Liver (tissue), 9 donors: ENCODE measurements around the gene RNU6-1. TPM values are rescaled to one million over a fixed set of nuclear protein-coding genes. Genes with fewer than 3 reads are reported as not detected.

Source experiments
- DNase-seq: peaks from one replicate; pipeline ENCODE4 v3.0.0-alpha.2; 2017; ENCODE audit warnings: low spot score
- H3K27ac ChIP-seq, 2 donors: one replicate each; pipeline ENCODE4 v1.7.0; 2013; ENCODE audit warnings: inconsistent platforms in 2 of 2, low read length in 2 of 2, control low read depth in 1 of 2, low read depth in 1 of 2, mild to moderate bottlenecking in 1 of 2
- H3K27me3 ChIP-seq, 4 donors: one replicate each; pipeline versions ENCODE4 v1.6.1 to v1.7.0; 2013; ENCODE audit warnings: low read length in 3 of 4, inconsistent platforms in 1 of 4, mild to moderate bottlenecking in 1 of 4, moderate library complexity in 1 of 4; ENCODE audit not compliant: control insufficient read depth in 4 of 4, insufficient read depth in 4 of 4
- H3K36me3 ChIP-seq, 4 donors: one replicate each; pipeline versions ENCODE4 v1.6.1 to v1.7.0; 2013; ENCODE audit warnings: low read length in 3 of 4, mild to moderate bottlenecking in 3 of 4, low read depth in 1 of 4, moderate library complexity in 1 of 4; ENCODE audit not compliant: control insufficient read depth in 4 of 4, insufficient read depth in 3 of 4
- H3K4me1 ChIP-seq, 4 donors: one replicate each; pipeline versions ENCODE4 v1.6.1 to v1.7.0; 2013; ENCODE audit warnings: low read length in 3 of 4, mild to moderate bottlenecking in 3 of 4, moderate library complexity in 1 of 4; ENCODE audit not compliant: control insufficient read depth in 4 of 4, insufficient read depth in 4 of 4
- H3K4me3 ChIP-seq, 3 donors: one replicate each; pipeline versions ENCODE4 v1.6.1 to v1.7.0; 2013; ENCODE audit warnings: low read length in 3 of 3, control low read depth in 1 of 3, low read depth in 1 of 3, mild to moderate bottlenecking in 1 of 3
- H3K9ac ChIP-seq, 2 donors: one replicate each; pipeline ENCODE4 v1.7.0; 2013; ENCODE audit warnings: low read length in 2 of 2, mild to moderate bottlenecking in 2 of 2, moderate library complexity in 2 of 2, control low read depth in 1 of 2, low read depth in 1 of 2
- H3K9me3 ChIP-seq, 4 donors: one replicate each; pipeline versions ENCODE4 v1.6.1 to v1.7.0; 2013; ENCODE audit warnings: low read length in 3 of 4; ENCODE audit not compliant: control insufficient read depth in 4 of 4
- EGR1 ChIP-seq, 2 donors: IDR thresholded peaks; 2 replicates each; pipeline ENCODE4 v1.6.1; 2016 to 2018; ENCODE audit warnings: antibody characterized with exemption in 2 of 2, low read depth in 2 of 2
- FOXA1 ChIP-seq: IDR thresholded peaks from 2 replicates; pipeline ENCODE4 v1.6.1; 2016; ENCODE audit warnings: antibody characterized with exemption
- FOXA2 ChIP-seq: IDR thresholded peaks from 2 replicates; pipeline ENCODE4 v1.6.1; 2016; ENCODE audit warnings: antibody characterized with exemption
- GABPA ChIP-seq, 2 donors: IDR thresholded peaks in 1 of 2; conservative IDR thresholded peaks in 1 of 2; 2 replicates each; pipeline ENCODE4 v1.6.1; 2016; ENCODE audit warnings: antibody characterized with exemption in 2 of 2, mild to moderate bottlenecking in 1 of 2, moderate library complexity in 1 of 2
- HNF4A ChIP-seq, 2 donors: conservative IDR thresholded peaks; 2 replicates each; pipeline ENCODE4 v1.6.1; 2016; ENCODE audit warnings: antibody characterized with exemption in 2 of 2, mild to moderate bottlenecking in 2 of 2
- JUND ChIP-seq, 2 donors: IDR thresholded peaks; 2 replicates each; pipeline ENCODE4 v1.6.1; 2016; ENCODE audit warnings: antibody characterized with exemption in 2 of 2
- NR2F2 ChIP-seq: IDR thresholded peaks from 2 replicates; pipeline ENCODE4 v1.6.1; 2016; ENCODE audit warnings: antibody characterized with exemption
- RAD21 ChIP-seq, 2 donors: IDR thresholded peaks; 2 replicates each; pipeline ENCODE4 v1.6.1; 2016; ENCODE audit warnings: antibody characterized with exemption in 2 of 2, mild to moderate bottlenecking in 2 of 2
- RXRA ChIP-seq, 2 donors: IDR thresholded peaks; 2 replicates each; pipeline ENCODE4 v1.6.1; 2017 to 2018; ENCODE audit warnings: antibody characterized with exemption in 2 of 2, mild to moderate bottlenecking in 1 of 2
- SP1 ChIP-seq: IDR thresholded peaks from 2 replicates; pipeline ENCODE4 v1.6.1; 2018; ENCODE audit warnings: antibody characterized with exemption, mild to moderate bottlenecking
- TAF1 ChIP-seq: conservative IDR thresholded peaks from 2 replicates; pipeline ENCODE4 v1.6.1; 2016; ENCODE audit warnings: antibody characterized with exemption, mild to moderate bottlenecking
- YY1 ChIP-seq: IDR thresholded peaks from 2 replicates; pipeline ENCODE4 v1.6.1; 2016; ENCODE audit warnings: antibody characterized with exemption, mild to moderate bottlenecking
- WGBS: extraction: QIAGEN DNeasy Blood & Tissue Kit; methylation state at CpG from one replicate; pipeline ENCODE4 v1.1.7; 2013; 5-methylcytosine and 5-hydroxymethylcytosine counted together
- polyA plus RNA-seq, 2 donors: library from polyadenylated mRNA; stranded (reverse) in 1 of 2; unstranded in 1 of 2; fragments of 200-250 nt in 1 of 2; fragments of >200 nt in 1 of 2; fragmentation: Nextera tagmentation in 1 of 2; extraction: Ambion mirVana in 1 of 2; gene quantifications; one replicate each; pipeline versions ENCODE4 v1.2.1 to v1.2.3, GENCODE V29; 2013 to 2015
- total RNA-seq, 2 donors: library from RNA; depleted of rRNA; stranded (reverse); fragments of >200 nt; gene quantifications; one replicate each; pipeline ENCODE4 v1.2.3, GENCODE V29; 2014
- TF ChIP-seq, protein P1 (sequence below): IDR thresholded peaks from 2 replicates; pipeline ENCODE4 v1.6.1; 2016; ENCODE audit warnings: antibody characterized with exemption
- TF ChIP-seq, protein P2 (sequence below): IDR thresholded peaks from 2 replicates; pipeline ENCODE4 v1.6.1; 2016; ENCODE audit warnings: antibody characterized with exemption, mild to moderate bottlenecking
- TF ChIP-seq, protein P3 (sequence below): IDR thresholded peaks from 2 replicates; pipeline ENCODE4 v1.6.1; 2016; ENCODE audit warnings: antibody characterized with exemption
- TF ChIP-seq, protein P4 (sequence below): IDR thresholded peaks from 2 replicates; pipeline ENCODE4 v1.6.1; 2016; ENCODE audit warnings: antibody characterized with exemption
- TF ChIP-seq, protein P5 (sequence below): fragments of 150-350 bp; IDR thresholded peaks from 2 replicates; pipeline ENCODE4 v1.5.1; 2017; ENCODE audit warnings: improper control_type of control experiment, low read depth, low read length; ENCODE audit not compliant: missing input control
- donor health status: healthy.
- donor health status: healthy.
- donor health status: healthy.
- donor health status: healthy.
- donor health status: healthy.

Gene RNU6-1
- total and polyA plus RNA-seq, 4 donors = not detected

DNA sequence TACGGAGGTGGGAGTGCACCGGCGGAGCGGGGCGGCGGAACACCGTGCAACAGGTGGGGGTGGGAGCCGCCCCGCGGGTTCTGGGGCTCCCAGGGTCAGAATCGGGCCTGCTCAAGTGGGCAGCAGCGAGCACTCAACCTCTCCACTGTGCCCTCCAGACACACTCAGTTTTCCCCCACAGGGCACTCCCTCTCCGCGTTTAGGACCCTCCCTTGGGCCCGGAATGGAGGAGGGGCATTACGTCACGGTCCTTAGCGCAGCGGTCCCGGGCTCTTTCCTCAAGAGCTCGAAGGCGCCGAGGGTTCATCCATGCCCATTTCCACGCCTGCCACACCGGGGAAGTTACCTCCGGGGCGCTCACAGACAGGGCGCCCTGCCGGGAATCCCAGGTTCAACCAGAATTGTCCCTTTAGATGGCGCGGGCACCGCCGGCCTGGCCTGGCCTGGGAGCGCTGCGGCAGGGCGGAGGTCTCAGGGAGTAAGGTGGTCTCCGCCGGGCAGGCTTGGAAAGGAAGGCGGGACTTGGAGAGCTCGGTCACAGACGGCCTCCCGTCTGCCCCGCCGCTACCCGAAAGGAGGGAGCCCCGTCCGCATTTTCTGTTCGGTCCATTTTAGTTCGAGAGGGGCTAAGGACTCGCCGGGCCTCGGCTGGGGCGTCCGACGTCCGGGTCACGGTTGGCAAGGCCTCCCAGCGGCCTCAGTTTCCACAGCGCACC, 5.1 kb downstream of the RNU6-1 start:
- Histone ChIP-seq H3K9me3 (no peaks in the 10 kb centered on the region), H3K27me3 (peaks cover 3 to 13% (median 4%) of the 10 kb centered on the region in 4 donors), H3K4me3 (peak overlapping the region in 2 of 3 donors; percentile 19 to 45), H3K4me1 (peaks cover 18 to 48% (median 43%) of the 10 kb centered on the region in 4 donors), H3K9ac (no peak overlapping the region), H3K36me3 (no peaks in the 10 kb centered on the region), H3K27ac (no peak overlapping the region)
- DNase-seq = no peak
- 3% methylated on average over 59 of the region's 59 CpGs for WGBS
- TF ChIP-seq RAD21 (IDR thresholded peaks at IDR 0.05) = no peak
- TF ChIP-seq EGR1 (IDR thresholded peaks at IDR 0.05; ENCODE audit: low read depth in 2 of 2) = no peak
- TF ChIP-seq TAF1 = no peak
- no peak for TF ChIP-seq RXRA (IDR thresholded peaks at IDR 0.05)
- no peak for TF ChIP-seq NR2F2
- TF ChIP-seq JUND (IDR thresholded peaks at IDR 0.05) = no peak
- TF ChIP-seq, protein P1, sequence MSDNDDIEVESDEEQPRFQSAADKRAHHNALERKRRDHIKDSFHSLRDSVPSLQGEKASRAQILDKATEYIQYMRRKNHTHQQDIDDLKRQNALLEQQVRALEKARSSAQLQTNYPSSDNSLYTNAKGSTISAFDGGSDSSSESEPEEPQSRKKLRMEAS = no peak
- TF ChIP-seq, protein P2, sequence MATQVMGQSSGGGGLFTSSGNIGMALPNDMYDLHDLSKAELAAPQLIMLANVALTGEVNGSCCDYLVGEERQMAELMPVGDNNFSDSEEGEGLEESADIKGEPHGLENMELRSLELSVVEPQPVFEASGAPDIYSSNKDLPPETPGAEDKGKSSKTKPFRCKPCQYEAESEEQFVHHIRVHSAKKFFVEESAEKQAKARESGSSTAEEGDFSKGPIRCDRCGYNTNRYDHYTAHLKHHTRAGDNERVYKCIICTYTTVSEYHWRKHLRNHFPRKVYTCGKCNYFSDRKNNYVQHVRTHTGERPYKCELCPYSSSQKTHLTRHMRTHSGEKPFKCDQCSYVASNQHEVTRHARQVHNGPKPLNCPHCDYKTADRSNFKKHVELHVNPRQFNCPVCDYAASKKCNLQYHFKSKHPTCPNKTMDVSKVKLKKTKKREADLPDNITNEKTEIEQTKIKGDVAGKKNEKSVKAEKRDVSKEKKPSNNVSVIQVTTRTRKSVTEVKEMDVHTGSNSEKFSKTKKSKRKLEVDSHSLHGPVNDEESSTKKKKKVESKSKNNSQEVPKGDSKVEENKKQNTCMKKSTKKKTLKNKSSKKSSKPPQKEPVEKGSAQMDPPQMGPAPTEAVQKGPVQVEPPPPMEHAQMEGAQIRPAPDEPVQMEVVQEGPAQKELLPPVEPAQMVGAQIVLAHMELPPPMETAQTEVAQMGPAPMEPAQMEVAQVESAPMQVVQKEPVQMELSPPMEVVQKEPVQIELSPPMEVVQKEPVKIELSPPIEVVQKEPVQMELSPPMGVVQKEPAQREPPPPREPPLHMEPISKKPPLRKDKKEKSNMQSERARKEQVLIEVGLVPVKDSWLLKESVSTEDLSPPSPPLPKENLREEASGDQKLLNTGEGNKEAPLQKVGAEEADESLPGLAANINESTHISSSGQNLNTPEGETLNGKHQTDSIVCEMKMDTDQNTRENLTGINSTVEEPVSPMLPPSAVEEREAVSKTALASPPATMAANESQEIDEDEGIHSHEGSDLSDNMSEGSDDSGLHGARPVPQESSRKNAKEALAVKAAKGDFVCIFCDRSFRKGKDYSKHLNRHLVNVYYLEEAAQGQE = no peak
- TF ChIP-seq, protein P3, sequence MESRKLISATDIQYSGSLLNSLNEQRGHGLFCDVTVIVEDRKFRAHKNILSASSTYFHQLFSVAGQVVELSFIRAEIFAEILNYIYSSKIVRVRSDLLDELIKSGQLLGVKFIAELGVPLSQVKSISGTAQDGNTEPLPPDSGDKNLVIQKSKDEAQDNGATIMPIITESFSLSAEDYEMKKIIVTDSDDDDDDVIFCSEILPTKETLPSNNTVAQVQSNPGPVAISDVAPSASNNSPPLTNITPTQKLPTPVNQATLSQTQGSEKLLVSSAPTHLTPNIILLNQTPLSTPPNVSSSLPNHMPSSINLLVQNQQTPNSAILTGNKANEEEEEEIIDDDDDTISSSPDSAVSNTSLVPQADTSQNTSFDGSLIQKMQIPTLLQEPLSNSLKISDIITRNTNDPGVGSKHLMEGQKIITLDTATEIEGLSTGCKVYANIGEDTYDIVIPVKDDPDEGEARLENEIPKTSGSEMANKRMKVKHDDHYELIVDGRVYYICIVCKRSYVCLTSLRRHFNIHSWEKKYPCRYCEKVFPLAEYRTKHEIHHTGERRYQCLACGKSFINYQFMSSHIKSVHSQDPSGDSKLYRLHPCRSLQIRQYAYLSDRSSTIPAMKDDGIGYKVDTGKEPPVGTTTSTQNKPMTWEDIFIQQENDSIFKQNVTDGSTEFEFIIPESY = no peak
- TF ChIP-seq FOXA1 = no peak
- TF ChIP-seq HNF4A (conservative IDR thresholded peaks at IDR 0.05) = no peak
- TF ChIP-seq, protein P4, sequence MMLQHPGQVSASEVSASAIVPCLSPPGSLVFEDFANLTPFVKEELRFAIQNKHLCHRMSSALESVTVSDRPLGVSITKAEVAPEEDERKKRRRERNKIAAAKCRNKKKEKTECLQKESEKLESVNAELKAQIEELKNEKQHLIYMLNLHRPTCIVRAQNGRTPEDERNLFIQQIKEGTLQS = no peak
- no peak for TF ChIP-seq FOXA2
- TF ChIP-seq SP1 = no peak
- TF ChIP-seq GABPA (IDR thresholded peaks at IDR 0.05 in 1 of 2, conservative IDR thresholded peaks at IDR 0.05 in 1 of 2) = no peak
- TF ChIP-seq, protein P5, sequence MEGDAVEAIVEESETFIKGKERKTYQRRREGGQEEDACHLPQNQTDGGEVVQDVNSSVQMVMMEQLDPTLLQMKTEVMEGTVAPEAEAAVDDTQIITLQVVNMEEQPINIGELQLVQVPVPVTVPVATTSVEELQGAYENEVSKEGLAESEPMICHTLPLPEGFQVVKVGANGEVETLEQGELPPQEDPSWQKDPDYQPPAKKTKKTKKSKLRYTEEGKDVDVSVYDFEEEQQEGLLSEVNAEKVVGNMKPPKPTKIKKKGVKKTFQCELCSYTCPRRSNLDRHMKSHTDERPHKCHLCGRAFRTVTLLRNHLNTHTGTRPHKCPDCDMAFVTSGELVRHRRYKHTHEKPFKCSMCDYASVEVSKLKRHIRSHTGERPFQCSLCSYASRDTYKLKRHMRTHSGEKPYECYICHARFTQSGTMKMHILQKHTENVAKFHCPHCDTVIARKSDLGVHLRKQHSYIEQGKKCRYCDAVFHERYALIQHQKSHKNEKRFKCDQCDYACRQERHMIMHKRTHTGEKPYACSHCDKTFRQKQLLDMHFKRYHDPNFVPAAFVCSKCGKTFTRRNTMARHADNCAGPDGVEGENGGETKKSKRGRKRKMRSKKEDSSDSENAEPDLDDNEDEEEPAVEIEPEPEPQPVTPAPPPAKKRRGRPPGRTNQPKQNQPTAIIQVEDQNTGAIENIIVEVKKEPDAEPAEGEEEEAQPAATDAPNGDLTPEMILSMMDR = no peak
- no peak for TF ChIP-seq YY1
